Smooth muscle cell (in vitro differentiated cells): ENCODE data around the gene EFR3B. TPM values are rescaled to one million over a fixed set of nuclear protein-coding genes. Genes with fewer than 3 reads are reported as not detected.

ENCODE experiments used
- DNase-seq: peaks from one replicate; lab custom pipeline; 2025; ENCODE audit not compliant: unreplicated experiment; lab: John Stamatoyannopoulos, UW
- H2AFZ ChIP-seq: fragments of 200-600 bp; sonication (generic); 2 replicates; pipeline ENCODE4 v1.6.0; 2016; ENCODE audit warnings: antibody characterized with exemption, low read depth, mild to moderate bottlenecking
- H3F3A ChIP-seq: fragments of 200-600 bp; sonication (generic); 2 replicates; pipeline ENCODE4 v1.6.0; 2017; ENCODE audit warnings: antibody characterized with exemption, low read depth
- H3K27ac ChIP-seq: fragments of 200-600 bp; sonication (generic); 2 replicates; pipeline ENCODE4 v1.5.1; 2016; ENCODE audit warnings: low read depth, mild to moderate bottlenecking
- H3K27me3 ChIP-seq: fragments of 200-600 bp; sonication (generic); 2 replicates; pipeline ENCODE4 v1.6.1; 2016; ENCODE audit warnings: low read depth, mild to moderate bottlenecking
- H3K36me3 ChIP-seq: fragments of 200-600 bp; sonication (generic); 2 replicates; pipeline ENCODE4 v1.5.1; 2016; ENCODE audit warnings: low read depth
- H3K4me1 ChIP-seq: fragments of 200-600 bp; sonication (generic); 2 replicates; pipeline ENCODE4 v1.5.1; 2016; ENCODE audit warnings: low read depth
- H3K4me2 ChIP-seq: fragments of 200-600 bp; sonication (generic); 2 replicates; pipeline ENCODE4 v1.6.0; 2016; ENCODE audit warnings: mild to moderate bottlenecking
- H3K4me3 ChIP-seq: fragments of 200-600 bp; sonication (generic); 2 replicates; pipeline ENCODE4 v1.5.1; 2016; ENCODE audit warnings: mild to moderate bottlenecking
- H3K79me2 ChIP-seq: fragments of 200-600 bp; sonication (generic); 2 replicates; pipeline ENCODE4 v1.6.0; 2016; ENCODE audit warnings: low read depth, mild to moderate bottlenecking
- H3K9ac ChIP-seq: fragments of 200-600 bp; sonication (generic); 2 replicates; pipeline ENCODE4 v1.6.0; 2016; ENCODE audit warnings: low read depth
- H3K9me3 ChIP-seq: fragments of 200-600 bp; sonication (generic); replicated peaks from 2 replicates; pipeline ENCODE4 v1.5.1; 2016; ENCODE audit warnings: low read depth
- H4K20me1 ChIP-seq: fragments of 200-600 bp; sonication (generic); 2 replicates; pipeline ENCODE4 v1.6.0; 2016; ENCODE audit warnings: low read depth
- CTCF ChIP-seq: fragments of 200-600 bp; sonication (generic); IDR thresholded peaks from 2 replicates; pipeline ENCODE4 v1.5.1; 2017; ENCODE audit warnings: borderline replicate concordance, mild to moderate bottlenecking, antibody characterized with exemption; ENCODE audit not compliant: insufficient read depth, poor library complexity, severe bottlenecking
- WGBS: methylation state at CpG from one replicate; pipeline ENCODE4 v1.1.7; 2016; ENCODE audit warnings: low lambda C conversion rate; 5-methylcytosine and 5-hydroxymethylcytosine counted together
- polyA plus RNA-seq: library from polyadenylated mRNA; unstranded; fragments of >200 nt; fragmentation: Nextera tagmentation; extraction: Ambion mirVana; gene quantifications from 2 replicates; pipeline ENCODE4 v1.2.1, GENCODE V29; 2016
- total RNA-seq: library from RNA; depleted of rRNA; stranded (reverse); fragments of >200 nt; gene quantifications from 2 replicates; pipeline ENCODE4 v1.2.3, GENCODE V29; 2014

The EFR3B gene
- total and polyA plus RNA-seq, 2 experiments from 2014 or later: 4.0 to 5.2 TPM

GRCh38 chr2:25085761-25086560 lies 44.1 kb downstream of the EFR3B start:
- no peaks in the 10 kb centered on the region for H3F3A ChIP-seq
- no peak overlapping the region for H3K27ac ChIP-seq
- H3K79me2 ChIP-seq: no peaks in the 10 kb centered on the region
- peaks cover 11% of the 10 kb centered on the region for H4K20me1 ChIP-seq
- peaks cover 21% of the 10 kb centered on the region for H3K4me1 ChIP-seq
- no peak for TF ChIP-seq CTCF
- no peaks in the 10 kb centered on the region for H3K36me3 ChIP-seq
- no peak overlapping the region for H3K4me2 ChIP-seq
- no peak overlapping the region for H3K9ac ChIP-seq
- H2AFZ ChIP-seq: no peak overlapping the region
- DNase-seq: no peak
- no peak overlapping the region for H3K4me3 ChIP-seq
- no peaks in the 10 kb centered on the region for H3K9me3 ChIP-seq
- WGBS: 91% methylated on average over 4 of the region's 4 CpGs
- no peaks in the 10 kb centered on the region for H3K27me3 ChIP-seq

GRCh38 chr2:25088817-25089516 lies 47.1 kb downstream of the EFR3B start:
- H3K36me3 ChIP-seq: no peaks in the 10 kb centered on the region
- H3K9me3 ChIP-seq: no peaks in the 10 kb centered on the region
- H3K9ac ChIP-seq: no peak overlapping the region
- no peaks in the 10 kb centered on the region for H3F3A ChIP-seq
- TF ChIP-seq CTCF: no peak
- peaks cover 21% of the 10 kb centered on the region for H3K4me1 ChIP-seq
- no peak overlapping the region for H3K27ac ChIP-seq
- no peak overlapping the region for H2AFZ ChIP-seq
- DNase-seq: no peak
- H3K4me2 ChIP-seq: no peak overlapping the region
- no peaks in the 10 kb centered on the region for H3K79me2 ChIP-seq
- H3K27me3 ChIP-seq: no peaks in the 10 kb centered on the region
- WGBS: 90% methylated on average over 6 of the region's 6 CpGs
- no peak overlapping the region for H3K4me3 ChIP-seq
- peaks cover 6% of the 10 kb centered on the region for H4K20me1 ChIP-seq

- H3F3A ChIP-seq: no peaks in the 10 kb centered on the region
- WGBS: 72% methylated on average over 11 of the region's 11 CpGs
- peaks cover 6% of the 10 kb centered on the region for H4K20me1 ChIP-seq
- H3K4me1 ChIP-seq: peaks cover 21% of the 10 kb centered on the region
- H3K4me3 ChIP-seq: no peak overlapping the region
- TF ChIP-seq CTCF: no peak
- H3K4me2 ChIP-seq: no peak overlapping the region
- no peaks in the 10 kb centered on the region for H3K79me2 ChIP-seq
- H3K36me3 ChIP-seq: no peaks in the 10 kb centered on the region
- no peak for DNase-seq
- H3K9me3 ChIP-seq: no peaks in the 10 kb centered on the region
- no peak overlapping the region for H3K27ac ChIP-seq
- no peaks in the 10 kb centered on the region for H3K27me3 ChIP-seq
- H3K9ac ChIP-seq: no peak overlapping the region
- no peak overlapping the region for H2AFZ ChIP-seq
Measured at GRCh38 chr2:25089605-25090315, 47.9 kb downstream of the EFR3B start.
